GM23248 (cell line): ENCODE results near the gene BRPF3. TPM values are rescaled to one million over a fixed set of nuclear protein-coding genes. Genes with fewer than 3 reads are reported as not detected.

Experiments
- DNase-seq: peaks from one replicate; pipeline ENCODE4 v3.0.0-alpha.2; 2015
- H2AFZ ChIP-seq: fragments of 200-600 bp; sonication (generic); 2 replicates; pipeline ENCODE4 v1.6.1; 2016; ENCODE audit warnings: antibody characterized with exemption
- H3F3A ChIP-seq: fragments of 200-600 bp; sonication (generic); 2 replicates; pipeline ENCODE4 v1.6.1; 2016; ENCODE audit warnings: mild to moderate bottlenecking, antibody characterized with exemption, mixed run types; ENCODE audit not compliant: insufficient read depth
- H3K27ac ChIP-seq: fragments of 200-600 bp; sonication (generic); 2 replicates; pipeline ENCODE4 v1.5.1; 2016; ENCODE audit warnings: mild to moderate bottlenecking
- H3K27me3 ChIP-seq: fragments of 200-600 bp; sonication (generic); replicated peaks from 2 replicates; pipeline ENCODE4 v1.6.1; 2016; ENCODE audit warnings: mild to moderate bottlenecking; ENCODE audit not compliant: insufficient read depth
- H3K36me3 ChIP-seq: fragments of 200-600 bp; sonication (generic); 2 replicates; pipeline ENCODE4 v1.6.1; 2016; ENCODE audit warnings: low read depth, mild to moderate bottlenecking
- H3K4me1 ChIP-seq: fragments of 200-600 bp; sonication (generic); 2 replicates; pipeline ENCODE4 v1.6.1; 2016; ENCODE audit warnings: mild to moderate bottlenecking; ENCODE audit not compliant: insufficient read depth
- H3K4me2 ChIP-seq: fragments of 200-600 bp; sonication (generic); one replicate; pipeline ENCODE4 v1.6.1; 2016; ENCODE audit warnings: mild to moderate bottlenecking; ENCODE audit not compliant: unreplicated experiment
- H3K4me3 ChIP-seq: fragments of 200-600 bp; sonication (generic); 2 replicates; pipeline ENCODE4 v1.5.1; 2016; ENCODE audit warnings: mild to moderate bottlenecking
- H3K79me2 ChIP-seq: fragments of 200-600 bp; sonication (generic); 2 replicates; pipeline ENCODE4 v1.6.1; 2016; ENCODE audit warnings: mild to moderate bottlenecking; ENCODE audit not compliant: insufficient read depth
- H3K9ac ChIP-seq: fragments of 200-600 bp; sonication (generic); 2 replicates; pipeline ENCODE4 v1.6.1; 2016; ENCODE audit warnings: mild to moderate bottlenecking
- H3K9me2 ChIP-seq: fragments of 200-600 bp; sonication (generic); 2 replicates; pipeline ENCODE4 v1.6.1; 2016; ENCODE audit warnings: mixed run types, mild to moderate bottlenecking, moderate library complexity; ENCODE audit not compliant: insufficient read depth
- H3K9me3 ChIP-seq: fragments of 200-600 bp; sonication (generic); one replicate; pipeline ENCODE4 v1.6.1; 2017; ENCODE audit warnings: low read depth
- H4K20me1 ChIP-seq: fragments of 200-600 bp; sonication (generic); 2 replicates; pipeline ENCODE4 v1.6.0; 2016; ENCODE audit not compliant: insufficient read depth
- EZH2 ChIP-seq: fragments of 200-600 bp; sonication (generic); IDR thresholded peaks from 2 replicates; pipeline ENCODE4 v1.6.1; 2018; ENCODE audit warnings: antibody characterized with exemption, mild to moderate bottlenecking; ENCODE audit not compliant: insufficient read depth, poor library complexity, severe bottlenecking
- EZH2phosphoT487 ChIP-seq: fragments of 200-600 bp; sonication (generic); IDR thresholded peaks from 2 replicates; pipeline ENCODE4 v1.6.1; 2018; ENCODE audit warnings: antibody characterized with exemption, moderate library complexity, mild to moderate bottlenecking, low read depth; ENCODE audit not compliant: insufficient read depth
- WGBS, 2 experiments: methylation state at CpG; one replicate each; pipeline ENCODE4 v1.1.6; 2015 to 2017; ENCODE audit warnings: low lambda C conversion rate in 2 of 2, low coverage in 1 of 2; ENCODE audit errors: missing lambda C conversion rate in 2 of 2; 5-methylcytosine and 5-hydroxymethylcytosine counted together
- in situ Hi-C: fragments of 300-500 bp; cut with MboI; formaldehyde crosslinking; loops from 2 replicates; pipeline ENCODE4 v1.15.0; 2020
- polyA plus RNA-seq: library from polyadenylated mRNA; unstranded; fragments of >200 nt; fragmentation: Nextera tagmentation; extraction: Ambion mirVana; gene quantifications from 2 replicates; pipeline ENCODE4 v1.2.1, GENCODE V29; 2016
- total RNA-seq: library from RNA; depleted of rRNA; stranded (reverse); fragments of >200 nt; shearing (Covaris generic); gene quantifications from 2 replicates; pipeline ENCODE4 v1.2.3, GENCODE V29; 2014; rRNA removed

Gene BRPF3
- total and polyA plus RNA-seq, 2 experiments from 2014 or later, result 6.3 to 7.9 TPM

GRCh38 chr6:36280467-36280866, 83.9 kb downstream of the BRPF3 start:
- no peaks in the 10 kb centered on the region for H3K4me1 ChIP-seq
- no peaks in the 10 kb centered on the region for H3F3A ChIP-seq
- in situ Hi-C loops, result no loop called here
- no peak overlapping the region for H3K4me2 ChIP-seq
- no peaks in the 10 kb centered on the region for H3K36me3 ChIP-seq
- H3K27ac ChIP-seq, result no peak overlapping the region
- no peaks in the 10 kb centered on the region for H3K9me3 ChIP-seq
- 28 to 37% methylated on average over 3 of the region's 3 CpGs for WGBS, 2 experiments
- no peak overlapping the region for H2AFZ ChIP-seq
- no peaks in the 10 kb centered on the region for H3K9me2 ChIP-seq
- no peaks in the 10 kb centered on the region for H3K79me2 ChIP-seq
- no peak for DNase-seq
- no peak overlapping the region for H3K4me3 ChIP-seq
- no peak for TF ChIP-seq EZH2
- no peak for TF ChIP-seq EZH2phosphoT487
- no peaks in the 10 kb centered on the region for H4K20me1 ChIP-seq
- H3K9ac ChIP-seq, result no peak overlapping the region
- H3K27me3 ChIP-seq, result peaks cover 83% of the 10 kb centered on the region

- DNase-seq, result no peak
- Histone ChIP-seq H3K36me3 (no peaks in the 10 kb centered on the region), H4K20me1 (no peaks in the 10 kb centered on the region), H2AFZ (no peak overlapping the region), H3K27ac (no peak overlapping the region), H3K9me3 (no peaks in the 10 kb centered on the region), H3K79me2 (no peaks in the 10 kb centered on the region), H3K4me2 (no peak overlapping the region), H3K27me3 (peaks cover 88% of the 10 kb centered on the region), H3K9me2 (no peaks in the 10 kb centered on the region), H3K4me3 (no peak overlapping the region), H3K4me1 (no peaks in the 10 kb centered on the region), H3K9ac (no peak overlapping the region), H3F3A (no peaks in the 10 kb centered on the region)
- TF ChIP-seq EZH2 (no peak), EZH2phosphoT487 (no peak)
- 57 to 60% methylated on average over 4 of the region's 4 CpGs for WGBS, 2 experiments
- in situ Hi-C loops, result no loop called here
Measured at GRCh38 chr6:36280983-36281382, 84.4 kb downstream of the BRPF3 start.

Other genes with a start within 250 kb of the BRPF3 start
- not detected in 2 replicates for gene SLC26A8, start 172.1 kb upstream of the BRPF3 start, total RNA-seq
- gene SLC26A8, start 172.1 kb upstream of the BRPF3 start, polyA plus RNA-seq, result not detected in 2 replicates
- 45.0 and 75.2 TPM in 2 replicates for gene MAPK14, start 168.9 kb upstream of the BRPF3 start, total RNA-seq
- 26.8 and 27.0 TPM in 2 replicates for gene MAPK14, start 168.9 kb upstream of the BRPF3 start, polyA plus RNA-seq
- 3.0 and 6.6 TPM in 2 replicates for gene MAPK13, start 66.2 kb upstream of the BRPF3 start, total RNA-seq
- 2.9 and 3.2 TPM in 2 replicates for gene MAPK13, start 66.2 kb upstream of the BRPF3 start, polyA plus RNA-seq
- not detected in 2 replicates for gene PNPLA1, start 73.3 kb downstream of the BRPF3 start, total RNA-seq
- gene PNPLA1, start 73.3 kb downstream of the BRPF3 start, polyA plus RNA-seq, result not detected in 2 replicates
- gene BNIP5, start 140.1 kb downstream of the BRPF3 start, total RNA-seq, result not detected in 2 replicates
- not detected in 2 replicates for gene BNIP5, start 140.1 kb downstream of the BRPF3 start, polyA plus RNA-seq
- gene ETV7, start 190.9 kb downstream of the BRPF3 start, total RNA-seq, result 0.32 TPM in 1 of 2 replicates, not detected in the other
- 0.70 and 0.99 TPM in 2 replicates for gene ETV7, start 190.9 kb downstream of the BRPF3 start, polyA plus RNA-seq
- gene PXT1, start 246.1 kb downstream of the BRPF3 start, total RNA-seq, result not detected in 2 replicates
- gene PXT1, start 246.1 kb downstream of the BRPF3 start, polyA plus RNA-seq, result not detected in 2 replicates
- gene KCTD20, start 246.3 kb downstream of the BRPF3 start, total RNA-seq, result 103 and 120 TPM in 2 replicates
- 52.3 and 52.7 TPM in 2 replicates for gene KCTD20, start 246.3 kb downstream of the BRPF3 start, polyA plus RNA-seq